Uterus (tissue), 4 donors: ENCODE measurements around the gene PICALM. TPM values are rescaled to one million over a fixed set of nuclear protein-coding genes. Genes with fewer than 3 reads are reported as not detected.

Experiments used
- DNase-seq, 2 donors: peaks; one replicate each; pipeline ENCODE4 v3.0.0-alpha.2; 2019 to 2020
- H3K27ac ChIP-seq, 2 donors: fragments of 200-600 bp; sonication (generic); 1 replicate in 1 of 2; 2 replicates in 1 of 2; pipeline ENCODE4 v1.5.1; 2016 to 2018
- H3K27me3 ChIP-seq, 2 donors: fragments of 200-600 bp; sonication (generic); one replicate each; pipeline ENCODE4 v1.5.1; 2018 to 2019; ENCODE audit warnings: control low read depth in 1 of 2
- H3K36me3 ChIP-seq, 2 donors: fragments of 200-600 bp; sonication (generic); one replicate each; pipeline ENCODE4 v1.5.1; 2019; ENCODE audit warnings: control low read depth in 1 of 2
- H3K4me1 ChIP-seq, 2 donors: fragments of 200-600 bp; sonication (generic); one replicate each; pipeline ENCODE4 v1.5.1; 2018 to 2019; ENCODE audit warnings: control low read depth in 1 of 2
- H3K4me3 ChIP-seq, 2 donors: fragments of 200-600 bp; sonication (generic); 1 replicate in 1 of 2; 2 replicates in 1 of 2; pipeline ENCODE4 v1.5.1; 2018 to 2019; ENCODE audit warnings: mild to moderate bottlenecking in 1 of 2
- H3K9me3 ChIP-seq, 2 donors: fragments of 200-600 bp; sonication (generic); one replicate each; pipeline ENCODE4 v1.5.1; 2019; ENCODE audit warnings: control low read depth in 1 of 2
- CTCF ChIP-seq, 4 experiments: fragments of 200-600 bp in 2 of 4; fragments of 450-650 bp in 2 of 4; sonication (generic) in 2 of 4; IDR thresholded peaks; one replicate each; pipeline ENCODE4 v1.5.1; 2016 to 2019; ENCODE audit warnings: antibody characterized with exemption in 4 of 4, mild to moderate bottlenecking in 2 of 4, moderate library complexity in 1 of 4
- POLR2A ChIP-seq, 2 donors: fragments of 450-650 bp; IDR thresholded peaks; one replicate each; pipeline ENCODE4 v1.6.1; 2016; ENCODE audit warnings: antibody characterized with exemption in 2 of 2, mild to moderate bottlenecking in 1 of 2, moderate library complexity in 1 of 2
- intact Hi-C: fragments of 100-400 bp; cut with DNase I; formaldehyde crosslinking; loops from one replicate; pipeline ENCODE4 v1.15.1; 2023; ENCODE audit warnings: low total_unique reads
- total RNA-seq, 4 donors: library from RNA; depleted of rRNA in 3 of 4; stranded (reverse); fragments of >200 nt in 3 of 4; gene quantifications; one replicate each; pipeline versions ENCODE4 v1.1.0 to v1.2.4, GENCODE V29; 2014 to 2023
- donor health status: DM: yes; HTN: yes; CAD: no.

The PICALM gene
- total RNA-seq, 4 donors from 2014 or later, result 198 to 402 (median 298) TPM

DNA sequence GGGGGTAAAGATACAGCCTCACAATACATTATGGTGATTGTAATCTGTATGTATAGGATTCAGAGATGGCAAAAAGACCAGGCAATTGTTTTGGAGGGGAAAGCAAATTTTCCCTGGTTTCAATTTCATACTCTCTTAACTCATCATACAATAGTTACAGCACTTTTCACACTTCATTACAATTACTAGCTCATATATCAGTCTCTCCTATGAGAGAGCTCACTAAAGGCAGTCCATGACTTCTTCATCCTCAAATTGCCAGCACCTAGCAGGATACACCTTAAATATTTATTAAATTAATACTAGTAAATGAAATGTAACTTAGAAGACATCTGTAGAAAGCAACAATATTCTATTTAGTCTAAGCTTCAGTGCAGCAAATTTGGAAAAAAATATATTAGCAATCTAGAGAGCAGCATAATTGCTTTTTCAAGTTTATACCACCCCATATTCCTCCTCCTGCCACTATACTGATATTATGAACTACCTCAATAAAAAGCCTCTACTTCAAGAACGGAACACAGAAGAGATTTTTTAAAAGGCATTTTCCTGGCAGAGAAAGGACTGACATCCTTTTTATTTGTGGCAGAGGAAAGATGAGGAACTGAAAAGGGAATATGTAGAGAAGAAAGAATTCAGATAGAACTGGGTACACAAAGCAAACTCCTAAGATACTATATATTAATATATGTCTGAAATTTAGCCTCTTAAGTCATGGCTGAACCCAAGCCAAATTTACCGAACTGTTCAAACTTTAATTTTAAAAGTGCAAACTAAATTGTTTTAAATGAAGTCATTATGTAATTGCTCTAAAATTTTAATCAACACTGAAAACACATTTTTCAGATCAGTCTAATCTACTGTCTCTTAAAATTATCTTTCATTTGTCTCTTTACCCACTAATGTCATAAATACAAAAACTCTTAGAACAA lies 27.7 kb downstream of the PICALM start:
- Histone ChIP-seq H3K4me3 (peak overlapping the region in 1 of 2 donors; percentile 1), H3K4me1 (peaks cover 8 to 9% of the 10 kb centered on the region in 2 donors), H3K27ac (peak overlapping the region; percentile 58 to 79), H3K36me3 (no peaks in the 10 kb centered on the region), H3K27me3 (no peaks in the 10 kb centered on the region), H3K9me3 (no peaks in the 10 kb centered on the region)
- no peak for DNase-seq
- TF ChIP-seq POLR2A (IDR thresholded peaks at IDR 0.05) (no peak), CTCF (IDR thresholded peaks at IDR 0.05) (no peak)
- intact Hi-C loops, result no loop called here

- Histone ChIP-seq H3K4me3 (no peak overlapping the region), H3K9me3 (no peaks in the 10 kb centered on the region), H3K4me1 (peaks cover 1 to 9% of the 10 kb centered on the region in 2 donors), H3K36me3 (no peaks in the 10 kb centered on the region), H3K27ac (no peak overlapping the region), H3K27me3 (no peaks in the 10 kb centered on the region)
- intact Hi-C loops, result no loop called here
- no peak for DNase-seq
- TF ChIP-seq CTCF (IDR thresholded peaks at IDR 0.05) (no peak), POLR2A (IDR thresholded peaks at IDR 0.05) (no peak)
Observed at GRCh38 chr11:86039094-86039493, 29.8 kb downstream of the PICALM start.

GRCh38 chr11:86037743-86038142 lies 31.1 kb downstream of the PICALM start:
- H3K4me1 ChIP-seq, result peaks cover 0 to 2% of the 10 kb centered on the region in 2 donors

DNA sequence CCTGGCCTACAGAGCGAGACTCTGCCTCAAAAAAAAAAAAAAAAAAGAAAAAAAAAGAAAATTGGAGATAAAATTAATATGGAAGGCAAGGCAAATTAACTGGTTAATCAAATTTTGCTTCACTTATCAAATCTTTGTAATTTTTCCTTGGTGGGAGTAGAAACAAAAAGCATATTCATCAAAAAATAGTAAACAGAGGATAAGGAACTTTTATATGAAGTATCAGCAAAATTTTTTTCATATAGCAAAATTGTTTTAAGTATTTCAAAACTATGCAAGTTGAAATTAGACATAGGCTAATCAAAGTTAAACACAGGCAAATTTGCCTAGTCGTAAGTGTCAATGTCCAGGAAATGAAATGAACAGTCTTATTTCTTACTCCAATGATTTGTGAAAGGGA lies 33.0 kb downstream of the PICALM start:
- H3K27me3 ChIP-seq, result no peaks in the 10 kb centered on the region

More at GRCh38 chr11:86037743-86038142, 31.1 kb downstream of the PICALM start:
- no peak for DNase-seq
- intact Hi-C loops, result no loop called here
- no peaks in the 10 kb centered on the region for H3K27me3 ChIP-seq
- H3K9me3 ChIP-seq, result no peaks in the 10 kb centered on the region
- no peaks in the 10 kb centered on the region for H3K36me3 ChIP-seq
- TF ChIP-seq POLR2A (IDR thresholded peaks at IDR 0.05) (no peak), CTCF (IDR thresholded peaks at IDR 0.05) (no peak)
- H3K27ac ChIP-seq, result no peak overlapping the region
- H3K4me3 ChIP-seq, result no peak overlapping the region

More for the DNA sequence above, 33.0 kb downstream of the PICALM start:
- no peak for TF ChIP-seq POLR2A (IDR thresholded peaks at IDR 0.05)
- no peak for TF ChIP-seq CTCF (IDR thresholded peaks at IDR 0.05)
- no peak overlapping the region for H3K27ac ChIP-seq
- no peak for DNase-seq
- H3K9me3 ChIP-seq, result no peaks in the 10 kb centered on the region
- H3K4me3 ChIP-seq, result no peak overlapping the region
- H3K4me1 ChIP-seq, result no peaks in the 10 kb centered on the region
- intact Hi-C loops, result no loop called here
- H3K36me3 ChIP-seq, result no peaks in the 10 kb centered on the region
